ENCODE data around the gene PLPP1.

Gene PLPP1

DNA sequence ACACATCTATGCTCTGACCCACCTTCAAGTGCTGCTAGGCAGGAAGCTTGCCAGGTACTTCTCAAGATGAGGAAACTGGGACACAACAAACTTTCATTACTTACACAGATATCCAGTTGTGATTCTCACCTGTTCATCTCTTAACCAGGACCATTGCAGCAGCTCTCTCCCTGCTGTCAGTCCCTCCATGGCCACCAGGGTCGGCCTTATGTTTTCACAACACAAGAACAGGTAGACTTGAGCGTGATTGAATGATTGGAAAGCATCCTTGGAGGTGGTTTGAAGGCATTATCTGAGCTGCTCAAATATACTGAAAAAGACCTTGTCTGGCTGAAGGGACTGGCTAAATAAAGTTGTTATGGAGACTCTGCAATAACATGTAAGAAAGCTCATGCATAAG lies 132.6 kb downstream of the PLPP1 start:
- DNase-seq: no peak

- DNase-seq: no peak
Measured at GRCh38 chr5:55393501-55394175, 141.1 kb downstream of the PLPP1 start.

DNA sequence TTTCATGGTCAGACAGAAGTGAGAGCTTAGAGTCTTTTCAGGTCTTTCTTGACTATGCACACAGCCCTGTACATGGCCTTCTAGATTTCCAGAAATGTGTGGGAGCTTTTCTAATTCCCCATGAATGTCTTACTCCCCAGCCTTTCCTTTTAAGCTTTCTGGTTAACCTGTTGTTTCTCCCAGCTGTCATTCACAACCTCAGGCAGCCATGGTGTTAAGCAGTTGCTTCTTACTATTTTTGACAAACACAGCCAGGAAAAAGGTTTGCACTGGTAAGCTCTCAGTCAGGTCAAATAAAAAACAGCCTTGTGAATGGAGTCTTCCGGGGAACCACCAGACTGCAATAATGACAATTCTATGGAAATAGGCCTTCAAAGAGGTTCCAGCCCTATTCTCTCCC lies 142.1 kb downstream of the PLPP1 start:
- DNase-seq: no peak

DNA sequence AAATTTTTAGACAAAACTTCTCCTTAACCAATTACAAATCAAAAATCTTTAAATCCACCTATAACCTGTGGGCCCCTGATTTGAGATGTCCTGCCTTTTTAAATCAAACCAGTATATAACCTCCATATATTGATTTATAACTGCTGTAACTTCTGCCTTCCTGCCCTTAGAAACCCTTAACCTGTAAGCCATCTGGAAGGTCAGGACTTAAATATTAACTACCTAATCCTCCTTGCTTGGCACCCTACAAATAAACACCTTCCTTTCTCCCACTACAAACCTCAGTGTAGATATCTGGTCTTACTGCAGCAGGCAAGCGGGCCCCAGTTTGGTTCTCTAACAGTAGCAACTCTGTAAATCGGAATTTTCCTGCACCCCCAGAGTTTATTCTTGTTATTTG lies 143.1 kb downstream of the PLPP1 start:
- no peak for DNase-seq

- no peak for DNase-seq
Measured at GRCh38 chr5:55387865-55388264, 146.9 kb downstream of the PLPP1 start.

DNA sequence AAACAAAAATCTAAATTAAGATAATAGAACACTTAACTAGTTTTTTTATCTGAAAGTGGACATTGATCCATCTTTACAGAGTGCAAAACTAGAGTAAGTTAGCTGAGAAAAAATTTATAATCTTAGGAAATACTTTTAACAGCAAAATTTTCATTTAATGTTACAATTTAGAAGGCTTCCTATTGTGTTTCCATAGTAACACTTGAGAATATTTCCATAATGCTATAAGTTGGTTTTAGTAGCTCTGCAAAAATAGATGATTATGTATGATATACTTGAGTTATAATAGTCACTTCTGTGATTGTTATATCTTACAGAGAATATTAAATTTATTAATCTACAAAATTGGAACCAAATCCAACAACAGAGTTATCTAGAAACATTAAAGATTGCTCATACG lies 148.4 kb downstream of the PLPP1 start:
- DNase-seq: no peak

GRCh38 chr5:55385846-55386245 lies 148.9 kb downstream of the PLPP1 start:
- DNase-seq: no peak

- no peak for DNase-seq
Measured at GRCh38 chr5:55385227-55385626, 149.5 kb downstream of the PLPP1 start.

DNA sequence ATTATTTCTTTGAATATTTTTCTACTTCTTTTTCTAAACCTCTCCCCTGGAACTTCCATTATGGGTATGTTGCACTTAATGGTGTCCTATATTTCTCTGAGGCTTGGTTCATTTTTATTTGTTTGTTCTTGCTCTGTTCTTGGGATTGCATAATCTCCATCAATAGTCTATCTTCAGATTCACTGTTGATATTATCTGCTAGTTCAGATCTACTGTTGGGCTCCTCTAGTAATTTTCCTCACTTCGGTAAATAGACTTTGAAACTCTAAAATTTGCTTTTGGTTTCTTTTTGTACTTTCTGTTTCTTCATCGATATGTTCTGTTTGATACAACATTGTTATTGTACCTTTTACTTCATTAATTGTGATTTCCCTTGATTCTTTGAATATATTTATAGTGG lies 150.7 kb downstream of the PLPP1 start:
- DNase-seq: no peak

DNA sequence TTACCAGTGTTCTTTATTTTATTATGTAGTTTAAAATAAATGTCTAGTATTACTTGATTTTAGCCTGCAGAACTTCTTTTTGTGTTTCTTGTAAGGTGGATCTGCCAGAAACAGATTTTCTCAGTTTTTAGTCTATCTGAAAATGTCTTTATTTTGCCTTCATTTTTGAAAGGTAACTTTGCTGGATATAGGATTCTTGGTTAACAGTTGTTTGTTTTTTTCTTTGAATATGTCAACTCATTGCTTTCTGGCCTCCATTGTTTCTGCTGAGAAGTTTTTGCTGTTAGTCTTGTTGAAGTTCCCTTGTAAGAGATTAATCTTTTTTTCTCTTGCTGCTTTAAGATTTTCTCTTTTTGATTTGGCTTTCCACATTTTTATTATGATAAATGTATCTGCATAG lies 151.5 kb downstream of the PLPP1 start:
- DNase-seq: no peak

GRCh38 chr5:55377810-55378209 lies 157.0 kb downstream of the PLPP1 start:
- no peak for DNase-seq

Measured in NCI-H526 treated with DMSO at 0.1 percent for 48 hours (cell line).